ENCODE results near the gene TMEM120B. TPM values are rescaled to one million over a fixed set of nuclear protein-coding genes. Genes with fewer than 3 reads are reported as not detected.

The TMEM120B gene
- total RNA-seq, 1 experiment from 2014 or later = 20.5 TPM

- no peaks in the 10 kb centered on the region for H3K27me3 ChIP-seq (ENCODE audit: insufficient read depth, low read length)
- no peak overlapping the region for H3K4me3 ChIP-seq (replicated peaks in 1 of 2; ENCODE audit: low read depth in 1 of 2, low read length in 2 of 2)
- H3K36me3 ChIP-seq (ENCODE audit: control insufficient read depth in 1 of 2, insufficient read depth in 2 of 2, low read length in 2 of 2) = peaks cover 4 to 10% of the 10 kb centered on the region in 2 experiments; a peak in 3 of 4 replicates
- no peaks in the 10 kb centered on the region for H3K9me2 ChIP-seq (ENCODE audit: insufficient read depth)
- DNase-seq (ENCODE audit: low read depth, low spot score) = no peak
- no peak overlapping the region for H2AFZ ChIP-seq (ENCODE audit: low read depth, low read length, poor library complexity, severe bottlenecking)
- ChIA-PET RAD21 (ENCODE audit: low non-redundant PET in 1 of 2, low total read pairs in 2 of 2, uncharacterized antibody in 2 of 2, unreplicated experiment in 2 of 2) (no interaction called here), POLR2A (no interaction called here), CTCF (no interaction called here)
- BruUV-seq (replicated peaks) = no TSS peak
- no peak overlapping the region for H3K4me2 ChIP-seq (ENCODE audit: low read length)
- H3K79me2 ChIP-seq (ENCODE audit: insufficient read depth, low read length) = no peaks in the 10 kb centered on the region
- no peak overlapping the region for H3K9ac ChIP-seq (ENCODE audit: low read length)
- no peak for ATAC-seq
- intact Hi-C loops (cut with micrococcal nuclease) = no loop called here
- no peaks in the 10 kb centered on the region for H3K9me3 ChIP-seq (ENCODE audit: control insufficient read depth in 1 of 2, insufficient read depth in 1 of 2, low read depth in 1 of 2, low read length in 2 of 2)
- TF ChIP-seq EZH2phosphoT487 (IDR thresholded peaks at IDR 0.05; ENCODE audit: borderline replicate concordance) (no peak), TCF7L2 (IDR thresholded peaks at IDR 0.05; ENCODE audit: borderline replicate concordance, extremely low read depth, insufficient read depth, insufficient read length) (no peak), CEBPB (IDR thresholded peaks at IDR 0.05; ENCODE audit: low read depth) (no peak), POLR2AphosphoS5 (IDR thresholded peaks at IDR 0.05; ENCODE audit: low read depth, low read length) (no peak), ZBTB33 (IDR thresholded peaks at IDR 0.05; ENCODE audit: extremely low read depth, insufficient replicate concordance, low read length) (no peak), YY1 (IDR thresholded peaks at IDR 0.05; ENCODE audit: extremely low read depth, insufficient replicate concordance, low read depth, low read length) (no peak), ZFX (IDR thresholded peaks at IDR 0.05) (no peak), RAD21 (IDR thresholded peaks at IDR 0.05; ENCODE audit: low read depth) (no peak), ATF3 (IDR thresholded peaks at IDR 0.05) (no peak), ZNF274 (IDR thresholded peaks at IDR 0.05; ENCODE audit: low read depth, low read length) (no peak), POLR2A (IDR thresholded peaks at IDR 0.05; ENCODE audit: borderline replicate concordance, extremely low read depth, insufficient read depth, insufficient read length) (no peak), SIN3A (IDR thresholded peaks at IDR 0.05; ENCODE audit: low read depth) (no peak), REST (IDR thresholded peaks at IDR 0.05; ENCODE audit: low read depth) (no peak), ELF1 (IDR thresholded peaks at IDR 0.05; ENCODE audit: borderline replicate concordance, low read depth) (no peak), CTCF (IDR thresholded peaks at IDR 0.05 in 2 of 3, conservative IDR thresholded peaks at IDR 0.05 in 1 of 3; ENCODE audit: borderline replicate concordance in 1 of 3, insufficient read depth in 1 of 3, low read depth in 2 of 3, low read length in 2 of 3) (no peak)
- no peak overlapping the region for H3K27ac ChIP-seq (ENCODE audit: low read depth, low read length)
- no peaks in the 10 kb centered on the region for H4K20me1 ChIP-seq (ENCODE audit: insufficient read depth)
- no peaks in the 10 kb centered on the region for H3K4me1 ChIP-seq (ENCODE audit: control insufficient read depth in 1 of 2, insufficient read depth in 2 of 2, low read length in 2 of 2)
Measured at GRCh38 chr12:121754836-121755235, 42.3 kb downstream of the TMEM120B start.

All from HCT116 (cell line).